Central memory CD8-positive, alpha-beta T cell (primary cell): ENCODE measurements around the gene HCK.
A peak's percentile ranks its signal among the peaks of the same experiment; 100 is the strongest.
"Not testable (repeated sequence)": the region's sequence is repeated elsewhere in the genome, so short reads cannot be mapped to it uniquely, and the experiment has no call there.

Source experiments
- ATAC-seq: fragments of 150-1000 bp; cut with Tn5 transposase; replicated peaks from 2 replicates; pipeline ENCODE4 v1.10.0; 2022; ENCODE audit warnings: mild to moderate bottlenecking, moderate FRiP score, moderate number of reproducible peaks; ENCODE audit not compliant: poor library complexity, severe bottlenecking; ENCODE audit errors: extremely low read depth
- DNase-seq, 2 donors: peaks; one replicate each; pipeline ENCODE4 v3.0.0; 2021; ENCODE audit warnings: low spot score in 2 of 2
- H3K27ac Mint-ChIP-seq: one replicate; pipeline ENCODE4 v1.8.0; 2022; ENCODE audit warnings: low read depth, mild to moderate bottlenecking, moderate library complexity, mixed read lengths
- H3K27me3 Mint-ChIP-seq: one replicate; pipeline ENCODE4 v1.8.0; 2022; ENCODE audit warnings: mixed read lengths
- H3K36me3 Mint-ChIP-seq: one replicate; pipeline ENCODE4 v1.8.0; 2022; ENCODE audit warnings: mild to moderate bottlenecking, moderate library complexity, mixed read lengths; ENCODE audit not compliant: insufficient read depth
- H3K4me1 Mint-ChIP-seq: one replicate; pipeline ENCODE4 v1.8.0; 2022; ENCODE audit warnings: mixed read lengths
- H3K4me3 Mint-ChIP-seq: one replicate; pipeline ENCODE4 v1.8.0; 2022; ENCODE audit warnings: mild to moderate bottlenecking, moderate library complexity, mixed read lengths
- H3K9me3 Mint-ChIP-seq: one replicate; pipeline ENCODE4 v1.8.0; 2022; ENCODE audit warnings: mixed read lengths

The HCK gene

DNA sequence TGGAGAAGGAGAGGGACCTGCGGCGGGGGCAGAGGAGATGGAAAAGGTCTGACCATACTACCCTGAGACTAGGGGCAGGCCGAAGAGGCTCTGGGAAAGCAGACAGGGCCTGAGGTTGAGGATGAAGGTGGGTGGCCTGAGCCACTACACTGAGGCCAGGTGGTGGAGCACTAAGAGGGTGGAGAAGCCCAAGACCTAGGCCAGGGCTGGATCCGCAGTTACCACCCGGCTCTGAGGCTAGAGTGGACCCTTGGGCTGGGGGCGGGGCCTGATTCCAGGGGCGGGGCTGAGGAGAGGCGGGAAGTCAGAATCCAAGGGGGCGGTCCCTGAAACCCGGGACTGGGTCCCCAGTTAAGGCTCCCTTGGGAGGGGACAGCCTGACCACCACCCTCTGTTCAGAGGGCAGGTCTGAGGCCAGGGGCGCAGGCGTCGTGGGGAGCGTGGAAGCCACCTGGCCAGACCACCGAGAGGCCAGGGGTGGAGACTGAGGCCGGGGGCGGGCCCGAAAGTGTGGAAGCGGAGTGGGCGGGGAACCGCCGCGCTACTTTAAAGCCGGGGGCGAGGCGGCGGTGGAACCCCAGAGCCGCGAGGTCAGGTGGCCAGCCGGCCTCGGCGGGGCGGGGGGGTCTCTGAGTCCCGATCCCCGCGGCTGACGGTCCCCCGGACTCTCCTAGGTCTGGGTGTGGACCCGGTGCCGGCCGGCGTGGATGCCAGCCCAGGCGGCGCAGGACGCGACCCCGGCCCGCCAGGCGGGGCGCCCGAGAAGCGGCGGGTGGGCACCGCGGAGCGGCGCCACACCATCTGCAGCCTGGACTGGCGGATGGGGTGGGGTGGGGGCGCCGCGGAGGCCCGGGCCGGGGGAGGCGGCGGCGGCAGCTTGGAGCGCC lies 33.5 kb upstream of the HCK start:
- Mint-ChIP-seq H3K36me3 (peaks cover 5% of the 10 kb centered on the region), H3K27me3 (peaks cover 89% of the 10 kb centered on the region), H3K4me3 (peak overlapping the region; percentile 83), H3K4me1 (peaks cover 24% of the 10 kb centered on the region), H3K9me3 (no peaks in the 10 kb centered on the region), H3K27ac (no peak overlapping the region)
- peak; percentile 30 for ATAC-seq
- DNase-seq: no peak

DNA sequence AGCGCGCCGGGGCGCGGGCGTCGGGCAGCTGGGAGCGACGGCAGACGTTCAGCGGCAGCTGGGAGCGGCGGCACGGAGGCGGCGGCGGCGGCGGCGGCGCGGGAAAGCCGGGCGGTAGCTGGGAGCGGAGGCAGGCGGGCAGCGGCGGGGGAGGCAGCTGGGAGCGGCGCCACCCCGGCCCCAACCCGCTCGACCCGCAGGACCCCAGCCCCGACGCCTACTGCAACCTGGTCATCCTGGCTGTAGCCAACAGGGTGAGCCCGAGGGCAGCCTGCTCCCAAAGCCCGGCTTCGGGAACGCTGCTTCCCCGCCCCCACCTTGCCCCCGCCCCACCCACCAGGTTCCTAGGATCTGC lies 32.9 kb upstream of the HCK start:
- Mint-ChIP-seq H3K4me1 (peaks cover 24% of the 10 kb centered on the region), H3K27me3 (peaks cover 95% of the 10 kb centered on the region), H3K9me3 (no peaks in the 10 kb centered on the region), H3K27ac (peak overlapping the region; percentile 26), H3K36me3 (peaks cover 5% of the 10 kb centered on the region), H3K4me3 (peak overlapping the region; percentile 86)
- DNase-seq (no peak), ATAC-seq (no peak)

DNA sequence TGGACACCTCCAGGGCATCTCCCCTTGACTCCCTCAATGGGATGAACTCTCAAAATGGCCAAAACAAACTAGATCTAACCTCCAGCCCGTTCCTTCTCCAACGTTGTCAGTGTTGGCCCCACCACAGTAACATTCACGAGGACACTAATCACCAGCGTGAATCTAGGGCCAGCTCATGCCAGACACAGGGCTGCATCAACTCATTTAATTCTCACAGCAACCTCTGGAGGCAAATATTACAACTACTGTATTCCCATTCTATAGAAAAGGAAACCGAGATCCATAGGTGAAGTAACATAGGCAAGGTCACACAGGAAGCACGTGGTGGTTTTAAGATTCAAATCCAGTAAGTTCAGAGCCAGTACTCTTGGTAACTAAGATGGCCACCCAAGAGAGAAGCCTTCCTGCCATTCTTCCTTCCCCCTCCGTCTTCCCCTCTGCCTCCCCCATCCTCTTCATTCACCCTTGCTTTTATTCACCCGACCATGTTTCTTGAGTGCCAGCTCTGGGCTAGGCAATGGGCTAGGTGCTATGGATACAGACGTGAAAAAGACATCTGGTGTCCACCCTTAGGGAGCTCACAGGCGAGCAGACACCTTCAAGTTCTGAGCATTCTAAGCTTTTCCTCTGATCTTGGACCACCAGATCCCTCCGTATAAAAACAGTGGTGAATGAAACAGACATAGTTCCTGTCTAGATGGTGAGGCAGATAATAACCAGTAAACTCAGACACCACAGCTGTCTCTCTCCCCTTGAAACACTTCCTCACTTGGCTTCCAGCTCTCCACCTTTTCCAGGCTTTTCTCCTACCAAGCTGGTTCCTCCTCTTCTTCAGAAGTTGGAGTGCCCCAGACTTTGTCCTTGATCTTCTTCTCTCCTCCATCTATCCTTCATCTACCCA lies 32.2 kb upstream of the HCK start:
- H3K4me1 Mint-ChIP-seq: peaks cover 24% of the 10 kb centered on the region
- peaks cover 96% of the 10 kb centered on the region for H3K27me3 Mint-ChIP-seq
- peaks cover 5% of the 10 kb centered on the region for H3K36me3 Mint-ChIP-seq
- no peaks in the 10 kb centered on the region for H3K9me3 Mint-ChIP-seq
- DNase-seq (no peak), ATAC-seq (peak; percentile 53)
- H3K27ac Mint-ChIP-seq: peak overlapping the region; percentile 26
- H3K4me3 Mint-ChIP-seq: peak overlapping the region; percentile 86

DNA sequence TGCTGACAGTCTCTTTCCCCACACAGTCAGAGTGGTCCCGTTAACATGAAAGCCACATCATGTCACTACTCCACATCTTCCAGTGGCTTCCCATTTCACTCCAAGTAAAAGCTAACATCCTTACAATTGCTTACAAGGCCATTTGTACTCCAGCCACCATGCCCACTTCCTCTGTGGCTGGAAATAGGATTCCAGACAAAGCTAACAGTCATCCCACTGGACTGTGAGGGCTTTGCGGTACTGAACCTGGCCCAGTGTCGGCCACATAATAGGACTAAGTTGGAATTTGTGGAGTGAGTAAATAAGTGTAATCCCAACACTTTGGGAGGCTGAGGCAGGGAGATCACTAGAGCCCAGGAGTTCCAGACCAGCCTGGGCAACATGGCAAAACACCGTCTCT lies 31.0 kb upstream of the HCK start:
- Mint-ChIP-seq H3K9me3 (no peaks in the 10 kb centered on the region), H3K36me3 (peaks cover 5% of the 10 kb centered on the region), H3K27ac (no peak overlapping the region), H3K27me3 (peaks cover 95% of the 10 kb centered on the region), H3K4me3 (no peak overlapping the region), H3K4me1 (peaks cover 24% of the 10 kb centered on the region)
- ATAC-seq: no peak
- DNase-seq: no peak

DNA sequence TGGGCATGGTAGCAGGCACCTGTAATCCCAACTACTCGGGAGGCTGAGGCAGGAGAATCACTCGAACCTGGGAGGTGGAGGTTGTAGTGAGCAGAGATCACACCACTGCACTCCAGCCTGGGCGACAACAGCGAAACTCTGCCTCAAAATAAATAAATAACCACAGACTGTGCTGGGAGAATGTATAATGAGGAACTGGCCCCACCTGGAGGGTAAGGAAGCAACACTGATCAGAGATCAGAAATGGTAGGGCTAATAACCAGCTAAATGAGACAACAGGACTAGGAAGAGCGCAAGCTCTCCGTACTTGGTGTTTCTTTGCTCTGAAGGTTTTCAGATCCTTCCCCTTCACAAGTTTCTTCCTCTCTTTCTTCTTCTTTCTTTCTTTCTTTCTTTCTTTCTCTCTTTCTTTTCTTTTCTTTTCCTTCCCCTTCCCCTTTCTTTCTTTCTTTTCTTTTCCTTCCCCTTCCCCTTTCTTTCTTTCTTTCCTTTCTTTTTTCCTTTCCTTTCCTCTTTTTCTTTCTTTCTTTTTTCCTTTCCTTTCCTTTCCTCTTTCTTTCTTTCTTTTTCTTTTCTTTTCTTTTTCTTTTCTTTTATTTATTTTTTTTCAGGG lies 27.3 kb upstream of the HCK start:
- Mint-ChIP-seq H3K27ac (no peak overlapping the region), H3K4me1 (peaks cover 9% of the 10 kb centered on the region), H3K4me3 (no peak overlapping the region), H3K27me3 (peaks cover 74% of the 10 kb centered on the region), H3K36me3 (no peaks in the 10 kb centered on the region), H3K9me3 (no peaks in the 10 kb centered on the region)
- no peak for ATAC-seq
- no peak for DNase-seq

DNA sequence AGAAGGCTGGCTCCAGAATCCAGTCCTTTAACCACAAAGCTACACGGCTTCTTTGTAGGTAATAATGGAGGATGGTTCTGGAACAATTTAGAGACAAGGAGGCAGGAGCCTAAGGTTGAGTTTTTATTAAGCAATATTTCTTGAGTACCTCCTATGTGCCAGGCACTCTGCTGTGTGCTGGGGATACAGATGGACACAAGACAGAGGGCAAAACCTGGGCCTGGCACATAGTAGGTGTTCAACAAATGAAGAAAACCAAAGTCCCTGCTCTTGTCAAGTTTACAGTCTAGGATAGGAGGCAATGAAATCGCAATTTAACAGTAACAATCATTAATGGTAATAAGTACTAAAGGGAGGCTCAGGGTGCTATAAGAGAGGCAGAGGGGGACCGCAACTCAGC lies 24.4 kb upstream of the HCK start:
- Mint-ChIP-seq H3K36me3 (no peaks in the 10 kb centered on the region), H3K27ac (peak overlapping the region; percentile 19), H3K4me3 (no peak overlapping the region), H3K9me3 (no peaks in the 10 kb centered on the region), H3K4me1 (no peaks in the 10 kb centered on the region), H3K27me3 (peaks cover 51% of the 10 kb centered on the region)
- no peak for ATAC-seq
- no peak for DNase-seq

DNA sequence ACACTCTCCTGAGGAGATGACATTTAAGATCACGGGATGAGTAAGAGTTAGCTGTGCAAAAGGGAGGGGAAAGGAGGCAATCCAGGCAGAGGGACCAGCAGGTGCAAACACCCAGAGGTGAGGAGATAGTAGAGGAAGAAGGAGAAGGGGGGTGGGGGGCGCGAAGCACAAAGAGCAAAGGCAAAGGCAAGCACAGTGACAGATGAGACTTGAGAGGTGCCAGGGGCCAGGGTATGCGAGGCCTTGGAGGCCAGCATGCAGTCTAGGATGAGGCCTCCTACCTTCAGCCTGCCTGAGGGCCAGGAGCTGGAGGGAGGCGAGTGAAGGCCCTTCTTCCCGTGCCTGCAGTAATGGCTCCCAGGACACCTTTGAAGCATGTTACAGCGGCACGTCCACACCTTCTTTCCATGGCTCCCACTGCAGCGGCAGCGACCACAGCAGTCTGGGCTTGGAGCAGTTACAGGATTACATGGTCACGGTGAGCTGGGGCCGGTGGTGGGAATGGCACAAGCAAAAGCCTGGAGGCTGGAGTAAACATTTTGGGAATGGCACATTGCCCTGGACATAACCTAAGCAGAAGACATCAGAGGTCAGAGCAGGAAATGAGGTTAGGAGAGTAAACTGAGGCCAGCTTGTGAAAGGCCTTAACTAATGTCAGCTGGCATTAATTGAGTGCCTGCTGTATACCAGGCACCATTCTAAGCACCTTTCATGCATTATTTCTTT lies 23.2 kb upstream of the HCK start:
- no peaks in the 10 kb centered on the region for H3K36me3 Mint-ChIP-seq
- H3K4me3 Mint-ChIP-seq: no peak overlapping the region
- no peak overlapping the region for H3K27ac Mint-ChIP-seq
- ATAC-seq (no peak), DNase-seq (no peak)
- H3K4me1 Mint-ChIP-seq: no peaks in the 10 kb centered on the region
- peaks cover 51% of the 10 kb centered on the region for H3K27me3 Mint-ChIP-seq
- no peaks in the 10 kb centered on the region for H3K9me3 Mint-ChIP-seq

DNA sequence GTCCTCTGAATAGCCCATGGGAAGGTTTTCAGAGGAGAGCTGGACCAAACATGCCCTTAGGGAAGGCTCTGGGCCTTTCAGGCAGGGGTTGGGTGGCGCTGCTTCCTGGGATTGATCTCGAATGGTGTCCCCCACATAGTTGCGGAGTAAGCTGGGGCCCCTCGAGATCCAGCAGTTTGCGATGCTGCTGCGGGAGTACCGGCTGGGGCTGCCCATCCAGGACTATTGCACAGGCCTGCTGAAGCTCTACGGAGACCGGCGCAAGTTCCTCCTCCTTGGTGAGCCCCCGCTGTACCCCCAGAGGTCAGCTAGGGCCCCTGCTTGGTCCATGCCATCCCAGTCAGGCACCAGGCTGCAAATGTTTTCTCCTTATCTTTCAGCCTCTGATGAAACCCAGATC lies 22.5 kb upstream of the HCK start:
- H3K9me3 Mint-ChIP-seq: no peaks in the 10 kb centered on the region
- H3K4me3 Mint-ChIP-seq: no peak overlapping the region
- no peaks in the 10 kb centered on the region for H3K4me1 Mint-ChIP-seq
- H3K36me3 Mint-ChIP-seq: no peaks in the 10 kb centered on the region
- ATAC-seq (no peak), DNase-seq (no peak)
- no peak overlapping the region for H3K27ac Mint-ChIP-seq
- H3K27me3 Mint-ChIP-seq: peaks cover 51% of the 10 kb centered on the region

DNA sequence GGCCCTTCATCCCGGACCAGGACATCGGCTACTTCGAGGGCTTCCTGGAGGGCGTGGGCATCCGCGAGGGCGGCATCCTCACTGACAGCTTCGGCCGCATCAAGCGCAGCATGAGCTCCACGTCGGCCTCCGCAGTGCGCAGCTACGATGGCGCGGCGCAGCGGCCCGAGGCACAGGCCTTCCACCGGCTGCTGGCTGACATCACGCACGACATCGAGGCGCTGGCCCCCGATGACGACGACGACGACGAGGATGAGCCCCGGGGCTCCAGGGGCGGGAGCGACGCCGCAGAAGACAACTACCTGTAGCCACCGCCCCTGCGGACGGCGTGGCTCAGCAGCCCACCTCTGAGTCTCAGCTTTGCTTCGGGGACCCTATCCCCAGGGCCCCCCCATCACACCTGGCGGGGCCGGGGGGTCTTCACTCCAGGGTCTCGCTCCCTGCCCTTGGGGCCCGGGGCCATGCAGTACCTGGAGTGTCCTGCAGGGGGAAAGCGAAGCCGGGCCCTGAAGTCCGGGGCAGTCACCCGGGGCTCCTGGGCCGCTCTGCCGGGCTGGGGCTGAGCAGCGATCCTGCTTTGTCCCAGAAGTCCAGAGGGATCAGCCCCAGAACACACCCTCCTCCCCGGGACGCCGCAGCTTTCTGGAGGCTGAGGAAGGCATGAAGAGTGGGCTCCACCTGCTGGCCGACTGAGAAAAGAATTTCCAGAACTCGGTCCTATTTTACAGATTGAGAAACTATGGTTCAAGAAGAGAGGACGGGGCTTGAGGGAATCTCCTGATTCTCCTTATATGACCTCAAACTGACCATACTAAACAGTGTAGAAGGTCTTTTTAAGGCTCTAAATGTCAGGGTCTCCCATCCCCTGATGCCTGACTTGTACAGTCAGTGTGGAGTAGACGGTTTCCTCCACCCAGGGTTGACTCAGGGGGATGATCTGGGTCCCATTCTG lies 20.8 kb upstream of the HCK start:
- H3K9me3 Mint-ChIP-seq: no peaks in the 10 kb centered on the region
- DNase-seq (peak; percentile 23 to 42), ATAC-seq (peak; percentile 49)
- no peaks in the 10 kb centered on the region for H3K4me1 Mint-ChIP-seq
- no peaks in the 10 kb centered on the region for H3K36me3 Mint-ChIP-seq
- no peak overlapping the region for H3K27ac Mint-ChIP-seq
- H3K4me3 Mint-ChIP-seq: no peak overlapping the region
- peaks cover 54% of the 10 kb centered on the region for H3K27me3 Mint-ChIP-seq

DNA sequence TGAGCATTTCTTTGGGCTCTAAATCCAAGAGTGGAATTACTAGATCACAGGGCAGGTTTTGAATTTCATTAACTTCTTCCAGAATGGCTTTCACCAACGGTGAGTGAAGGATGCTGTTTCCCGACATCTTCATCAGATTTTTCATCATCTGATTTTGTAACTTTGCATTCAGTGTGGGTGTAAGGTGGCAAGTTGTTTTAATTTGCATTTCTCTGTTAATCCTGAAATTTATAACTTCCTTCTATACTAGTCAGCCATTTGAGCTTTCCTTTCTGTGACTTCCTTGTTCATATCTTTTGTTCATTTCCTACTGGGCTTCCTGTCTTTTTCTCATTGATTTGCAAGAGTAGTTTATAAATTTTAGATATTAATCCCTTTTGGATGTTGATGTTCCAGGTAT lies 18.7 kb upstream of the HCK start:
- no peaks in the 10 kb centered on the region for H3K9me3 Mint-ChIP-seq
- DNase-seq (no peak), ATAC-seq (no peak)
- H3K27ac Mint-ChIP-seq: no peak overlapping the region
- H3K4me3 Mint-ChIP-seq: no peak overlapping the region
- peaks cover 62% of the 10 kb centered on the region for H3K27me3 Mint-ChIP-seq
- H3K4me1 Mint-ChIP-seq: no peaks in the 10 kb centered on the region
- no peaks in the 10 kb centered on the region for H3K36me3 Mint-ChIP-seq

DNA sequence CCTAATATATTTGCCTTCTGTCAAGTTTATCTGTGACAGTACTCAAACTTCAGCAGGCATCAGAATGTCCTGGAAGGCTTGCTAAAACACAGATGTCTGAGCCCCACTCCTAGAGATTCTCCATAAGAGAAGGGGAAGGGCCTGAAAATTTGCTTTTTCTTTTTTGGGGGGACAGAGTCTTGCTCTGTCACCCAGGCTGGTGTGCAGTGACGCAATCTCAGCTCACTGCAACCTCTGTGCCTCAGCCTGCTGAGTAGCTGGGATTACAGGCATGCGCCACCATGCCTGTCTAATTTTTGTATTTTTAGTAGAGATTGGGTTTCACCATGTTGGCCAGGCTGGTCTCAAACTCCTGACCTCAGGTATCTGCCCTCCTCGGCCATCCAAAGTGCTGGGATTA lies 18.3 kb upstream of the HCK start:
- H3K4me3 Mint-ChIP-seq, DNase-seq, H3K4me1 Mint-ChIP-seq, H3K27ac Mint-ChIP-seq, H3K36me3 Mint-ChIP-seq, ATAC-seq, H3K9me3 Mint-ChIP-seq: not testable (repeated sequence)
- peaks cover 63% of the 10 kb centered on the region for H3K27me3 Mint-ChIP-seq
